K562 (cell line): ENCODE measurements around the gene ARMC7. TPM values are rescaled to one million over a fixed set of nuclear protein-coding genes. Genes with fewer than 3 reads are reported as not detected.
A peak's percentile ranks its signal among the peaks of the same experiment; 100 is the strongest.

Experiments
- AFF4 ChIP-seq: sonication (generic); formaldehyde crosslinking; IDR thresholded peaks from 2 replicates; pipeline ENCODE4 v1.8.0; 2023; ENCODE audit warnings: mild to moderate bottlenecking, missing genetic modification reagents
- BMI1 ChIP-seq: fragments of 150-350 bp; IDR thresholded peaks from 2 replicates; pipeline ENCODE4 v1.6.1; 2014; ENCODE audit warnings: low read length
- REST ChIP-seq, 2 experiments: fragments of 450-650 bp; formaldehyde crosslinking in 1 of 2; IDR thresholded peaks; 2 replicates each; pipeline versions ENCODE4 v1.4.0 to v1.6.1; 2014 to 2020; ENCODE audit warnings: mild to moderate bottlenecking in 2 of 2, borderline replicate concordance in 1 of 2, low read depth in 1 of 2
- THRB ChIP-seq: fragments of 450-650 bp; formaldehyde crosslinking; conservative IDR thresholded peaks from 2 replicates; pipeline ENCODE4 v1.4.0; 2022; ENCODE audit warnings: mild to moderate bottlenecking, missing genetic modification characterization
- ZBTB49 ChIP-seq: sonication (generic); formaldehyde crosslinking; IDR thresholded peaks from 2 replicates; pipeline ENCODE4 v1.8.0; 2022; ENCODE audit warnings: missing genetic modification reagents, mild to moderate bottlenecking, borderline replicate concordance
- ZNF146 ChIP-seq: IDR thresholded peaks from one replicate; pipeline ENCODE4 v1.6.1; 2018; ENCODE audit warnings: missing compliant biosample characterization; ENCODE audit not compliant: unreplicated experiment
- ZNF766 ChIP-seq: fragments of 200-800 bp; sonication (Bioruptor generic); conservative IDR thresholded peaks from 2 replicates; pipeline ENCODE4 v1.6.1; 2016; ENCODE audit warnings: missing genetic modification characterization, missing compliant biosample characterization
- polyA plus RNA-seq, 8 experiments: library from polyadenylated mRNA; depleted of rRNA in 4 of 8; stranded (reverse) in 5 of 8; unstranded in 3 of 8; fragments of >200 nt; fragmentation: Nextera tagmentation in 2 of 8; fragmentation: Illumina TruSeq in 1 of 8; extraction: Ambion mirVana in 2 of 8; extraction: Trizol in 1 of 8; gene quantifications; 2 replicates each; pipeline versions ENCODE4 v1.2.1 to v1.2.3, GENCODE V29; 2011 to 2014; ENCODE audit warnings: inconsistent platforms in 1 of 8, missing spikeins in 1 of 8
- total RNA-seq, 7 experiments: library from RNA; depleted of rRNA in 6 of 7; stranded (reverse); fragments of >200 nt in 6 of 7; fragmentation: Illumina TruSeq in 2 of 7; extraction: Trizol in 2 of 7; gene quantifications; 2 replicates each; pipeline versions ENCODE4 v1.2.1 to v1.2.3, GENCODE V29; 2011 to 2021; ENCODE audit warnings: low replicate concordance in 1 of 7

Gene ARMC7
- total and polyA plus RNA-seq, 9 of the 15 experiments (the other 6 are each of a cell fraction or from before 2014, with no cell fraction given), result 1.4 to 15.2 (median 5.9) TPM

GRCh38 chr17:75090871-75091854 is 18.6 kb upstream of the ARMC7 start (continued):
- TF ChIP-seq ZNF766 (CRISPR knock-in tag) (no peak), ZBTB49 (CRISPR knock-in tag) (no peak), ZNF146 (no peak), REST (IDR thresholded peaks at IDR 0.05; ENCODE audit: borderline replicate concordance) (no peak), REST (CRISPR knock-in tag; IDR thresholded peaks at IDR 0.05; ENCODE audit: low read depth) (0 out of 2 replicates have a peak, but pooled peaks have one; percentile 24), BMI1 (no peak), AFF4 (CRISPR knock-in tag) (no peak), THRB (no peak)
